HG02763 (cell line): ENCODE measurements around the gene TMEM132C.

Experiments
- ATAC-seq: cut with Tn5 transposase; IDR thresholded peaks from one replicate; pipeline ENCODE4 v1.9.1; 2021; ENCODE audit warnings: mild to moderate bottlenecking, moderate library complexity; ENCODE audit not compliant: unreplicated experiment

TMEM132C gene

GRCh38 chr12:128747441-128747840 is 480.5 kb downstream of the TMEM132C start:
- no peak for ATAC-seq

GRCh38 chr12:128752386-128752785 is 485.4 kb downstream of the TMEM132C start:
- ATAC-seq, result no peak

DNA sequence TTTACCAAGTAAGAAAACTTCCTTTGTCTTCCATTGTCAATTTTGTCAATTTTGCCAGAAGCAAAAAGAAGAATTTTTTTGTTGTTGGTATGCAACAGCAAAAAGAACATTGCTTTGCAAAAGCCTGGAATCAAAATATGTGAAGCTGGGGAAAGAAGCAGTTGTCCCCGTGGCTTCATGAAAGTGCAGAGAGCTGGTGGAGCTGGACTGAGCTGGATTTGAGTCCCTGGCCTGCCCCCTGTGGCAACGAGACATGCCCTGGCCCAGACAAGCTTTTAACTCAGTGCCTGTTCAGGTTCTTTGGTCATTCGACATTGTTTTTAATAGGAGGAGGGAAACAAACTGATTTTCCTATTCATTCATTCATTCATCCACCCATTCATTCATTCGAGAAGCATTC is 486.5 kb downstream of the TMEM132C start:
- no peak for ATAC-seq

- no peak for ATAC-seq
Observed at GRCh38 chr12:128754275-128754674, 487.3 kb downstream of the TMEM132C start.

DNA sequence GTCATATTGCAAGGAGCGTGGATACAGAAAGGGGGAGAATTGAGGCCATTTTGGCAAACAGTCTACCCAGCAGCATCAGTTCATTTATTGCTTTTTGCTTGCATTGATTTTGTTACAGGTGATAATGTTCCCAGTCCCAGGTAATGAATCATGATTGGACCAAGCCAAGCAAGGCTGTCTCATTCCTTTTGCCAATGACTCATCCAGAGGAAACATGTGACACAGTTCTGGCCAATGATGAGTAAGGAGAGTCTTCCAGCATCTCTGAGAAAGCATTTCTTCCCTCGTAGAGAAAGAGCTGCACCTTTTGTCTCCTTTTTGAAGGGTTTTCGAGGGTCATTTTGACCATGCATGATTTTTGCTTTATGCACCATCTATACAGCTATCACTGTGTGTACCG is 488.6 kb downstream of the TMEM132C start:
- ATAC-seq, result no peak
